Amniotic stem cell (primary cell): Measurements from ENCODE around the gene ABLIM3.

ENCODE experiments used
- DNase-seq: peaks from one replicate; lab custom pipeline; 2025; lab: John Stamatoyannopoulos, UW

ABLIM3 gene

DNA sequence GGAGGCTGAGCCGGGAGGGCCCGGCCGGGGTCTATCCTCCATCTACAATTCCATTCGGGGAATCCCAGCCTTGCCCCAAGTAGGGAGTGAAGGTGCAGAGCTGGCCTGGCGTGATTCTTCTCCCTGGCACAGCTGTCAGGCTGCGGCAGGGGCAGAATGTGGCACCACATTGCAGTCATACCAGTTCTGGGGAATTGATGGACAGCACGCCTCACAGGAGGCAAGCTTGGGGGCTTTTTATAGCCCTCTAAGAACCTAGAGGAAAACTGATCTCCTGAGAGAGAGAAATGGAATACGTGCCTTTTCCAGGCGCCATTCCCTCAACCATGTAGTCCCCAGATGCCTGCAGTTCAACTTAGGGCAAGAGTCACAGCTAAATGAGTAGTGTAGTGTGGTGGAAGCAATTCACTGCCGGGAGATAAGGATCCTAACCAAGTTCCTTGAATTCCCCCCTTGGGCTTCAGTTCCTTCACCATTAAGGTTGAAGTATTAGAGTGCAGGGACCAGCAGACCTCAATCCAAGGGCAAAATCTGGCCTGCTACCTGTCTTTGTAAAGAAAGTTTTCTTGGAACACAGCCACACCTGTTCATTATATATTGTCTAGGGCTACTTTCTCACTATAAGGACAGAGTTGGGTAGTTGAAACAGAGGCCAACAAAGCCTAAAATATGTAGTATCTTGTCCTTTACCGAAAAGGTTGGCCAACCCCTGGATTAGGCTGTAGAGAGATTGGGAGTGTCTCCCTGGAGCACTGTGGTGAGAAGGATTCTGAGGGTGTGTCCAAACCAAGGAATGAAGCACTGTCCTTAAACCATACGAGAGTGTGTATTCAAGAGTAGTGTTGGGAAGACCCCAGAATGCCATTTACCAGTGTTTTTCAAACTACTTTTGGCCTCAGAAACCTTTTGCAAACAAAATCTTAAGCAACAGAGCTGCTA, 141.0 kb downstream of the ABLIM3 start:
- DNase-seq: no peak

DNA sequence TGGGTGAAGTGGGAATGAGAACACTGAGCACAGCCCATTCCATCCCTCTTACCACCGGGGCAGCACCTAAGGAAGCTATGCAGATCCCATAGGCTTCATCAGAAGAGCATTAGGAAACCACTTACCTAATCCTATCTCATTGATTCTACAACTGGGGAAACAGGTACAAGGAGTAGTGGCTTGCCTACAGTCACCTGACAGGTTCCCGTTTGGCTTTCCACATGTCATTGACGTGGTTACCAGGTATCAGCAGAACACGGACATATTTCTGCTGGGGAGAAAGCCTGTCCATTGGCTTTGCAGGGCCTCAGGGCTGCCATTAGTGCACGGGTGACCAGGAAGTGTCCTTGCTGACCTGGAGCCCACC, 141.7 kb downstream of the ABLIM3 start:
- no peak for DNase-seq

DNA sequence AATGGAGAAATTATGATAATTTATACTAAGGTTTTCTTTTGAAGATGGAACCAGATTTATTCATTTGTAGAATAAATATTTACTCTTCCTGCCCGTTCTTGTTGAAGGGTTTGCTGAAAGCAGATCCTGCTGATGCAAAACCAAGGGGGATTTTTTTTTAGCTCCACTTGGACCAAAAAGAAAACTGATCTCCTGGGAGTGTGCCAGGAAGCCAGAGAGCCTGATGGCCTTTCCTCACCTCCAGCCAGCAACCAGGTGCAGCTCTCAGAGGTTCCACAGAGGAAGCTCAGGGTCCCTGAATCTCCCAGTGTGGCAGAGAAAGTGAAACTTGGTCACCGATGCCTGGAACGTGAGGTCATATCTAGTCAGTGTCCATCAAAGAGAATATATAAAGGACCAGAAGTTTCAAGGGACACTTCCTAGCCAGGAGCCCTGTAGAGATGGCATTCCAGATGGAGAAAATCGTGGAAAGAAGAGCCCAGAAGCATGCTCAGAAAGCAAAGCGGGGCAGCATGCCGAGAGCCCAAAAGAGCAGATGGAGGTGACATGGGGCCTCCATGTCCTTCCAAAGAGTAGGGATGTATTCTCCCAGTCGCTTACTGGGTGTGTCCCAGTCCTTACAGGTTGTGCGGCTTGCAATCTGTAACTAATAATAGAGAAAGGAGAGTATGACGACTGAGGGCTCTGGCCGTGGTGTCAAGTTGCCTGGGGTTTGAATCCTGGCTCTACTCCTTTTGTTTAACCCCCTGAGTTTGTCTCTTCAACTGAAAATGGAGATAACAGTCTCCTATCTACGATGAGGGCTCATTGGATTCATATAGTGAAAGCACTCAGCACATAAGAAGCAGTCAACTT, 142.6 kb downstream of the ABLIM3 start:
- DNase-seq: no peak

DNA sequence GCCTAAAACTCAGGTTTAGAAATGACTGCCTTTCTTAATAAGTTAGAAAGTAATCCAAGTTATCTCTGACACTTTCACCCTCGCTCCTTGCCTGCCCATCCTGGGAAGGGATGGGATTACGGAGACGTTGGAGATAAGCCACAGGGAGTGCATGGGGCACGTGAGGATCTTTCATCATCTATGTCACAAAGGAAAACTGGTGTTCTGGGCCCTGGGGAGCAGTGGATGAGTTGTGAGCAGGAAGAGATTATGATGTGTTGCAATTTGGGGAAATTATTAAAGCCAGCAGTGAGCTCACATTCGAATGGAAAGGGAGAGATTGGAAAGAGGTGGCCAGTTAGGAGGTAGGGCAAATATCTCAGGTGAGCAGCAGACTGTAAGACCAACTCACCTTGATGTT, 143.2 kb downstream of the ABLIM3 start:
- no peak for DNase-seq

DNA sequence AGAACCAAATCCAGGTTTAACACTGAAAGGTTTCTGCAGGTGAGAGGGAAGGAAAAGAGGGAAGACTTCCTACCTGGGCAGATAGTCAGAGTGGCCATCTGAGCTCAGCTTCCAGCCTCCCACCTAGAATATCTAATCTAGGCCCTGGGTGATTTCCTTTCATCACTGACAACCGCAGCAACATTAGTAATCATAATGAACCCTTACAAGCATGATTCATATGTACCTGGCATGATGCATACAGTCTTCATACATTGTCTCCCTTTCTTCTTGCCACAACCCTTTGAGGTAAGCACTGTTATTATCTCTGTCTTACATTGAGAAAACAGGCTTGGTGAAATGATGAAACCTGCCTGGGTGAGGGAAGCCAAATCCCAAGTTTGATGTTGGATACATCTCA, 143.9 kb downstream of the ABLIM3 start:
- no peak for DNase-seq

DNA sequence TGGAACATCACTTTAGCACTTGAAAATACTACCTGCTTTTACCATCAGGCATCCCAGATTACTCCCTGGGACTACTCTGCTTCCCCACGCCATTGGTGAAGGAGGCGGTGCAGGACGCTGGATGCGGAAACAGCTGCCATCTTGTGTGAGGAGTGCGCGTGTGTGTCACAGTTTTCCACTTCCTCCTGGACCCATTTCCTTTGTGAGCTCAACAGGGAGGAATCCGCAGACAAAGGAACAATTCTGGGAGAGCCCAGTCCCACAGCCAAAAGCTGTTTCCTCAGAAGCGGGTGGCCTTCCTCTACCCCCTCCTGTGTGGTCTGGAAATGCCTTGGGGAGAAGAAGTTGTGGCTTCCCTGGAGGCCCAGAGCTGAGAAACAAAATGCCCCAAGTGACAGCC, 147.1 kb downstream of the ABLIM3 start:
- no peak for DNase-seq

DNA sequence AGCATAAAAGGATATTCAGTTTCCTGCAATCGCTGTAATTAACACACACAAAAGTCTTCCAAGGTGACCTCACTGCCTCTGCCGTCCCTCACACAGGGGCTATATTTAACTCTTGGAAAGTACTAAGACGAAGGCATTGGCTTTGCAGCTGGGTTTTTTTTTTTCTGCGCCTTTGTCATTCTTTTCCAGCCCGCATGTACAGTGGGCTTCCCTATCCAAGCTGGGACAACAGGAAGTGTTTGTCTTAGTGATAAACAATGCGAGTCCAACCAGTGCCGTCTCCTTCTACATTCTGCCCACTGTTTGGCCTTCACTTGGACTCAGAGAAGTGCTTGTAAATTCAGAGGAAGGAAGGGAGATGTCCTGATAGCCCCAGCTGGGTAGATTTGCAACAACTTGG, 148.0 kb downstream of the ABLIM3 start:
- DNase-seq: no peak

DNA sequence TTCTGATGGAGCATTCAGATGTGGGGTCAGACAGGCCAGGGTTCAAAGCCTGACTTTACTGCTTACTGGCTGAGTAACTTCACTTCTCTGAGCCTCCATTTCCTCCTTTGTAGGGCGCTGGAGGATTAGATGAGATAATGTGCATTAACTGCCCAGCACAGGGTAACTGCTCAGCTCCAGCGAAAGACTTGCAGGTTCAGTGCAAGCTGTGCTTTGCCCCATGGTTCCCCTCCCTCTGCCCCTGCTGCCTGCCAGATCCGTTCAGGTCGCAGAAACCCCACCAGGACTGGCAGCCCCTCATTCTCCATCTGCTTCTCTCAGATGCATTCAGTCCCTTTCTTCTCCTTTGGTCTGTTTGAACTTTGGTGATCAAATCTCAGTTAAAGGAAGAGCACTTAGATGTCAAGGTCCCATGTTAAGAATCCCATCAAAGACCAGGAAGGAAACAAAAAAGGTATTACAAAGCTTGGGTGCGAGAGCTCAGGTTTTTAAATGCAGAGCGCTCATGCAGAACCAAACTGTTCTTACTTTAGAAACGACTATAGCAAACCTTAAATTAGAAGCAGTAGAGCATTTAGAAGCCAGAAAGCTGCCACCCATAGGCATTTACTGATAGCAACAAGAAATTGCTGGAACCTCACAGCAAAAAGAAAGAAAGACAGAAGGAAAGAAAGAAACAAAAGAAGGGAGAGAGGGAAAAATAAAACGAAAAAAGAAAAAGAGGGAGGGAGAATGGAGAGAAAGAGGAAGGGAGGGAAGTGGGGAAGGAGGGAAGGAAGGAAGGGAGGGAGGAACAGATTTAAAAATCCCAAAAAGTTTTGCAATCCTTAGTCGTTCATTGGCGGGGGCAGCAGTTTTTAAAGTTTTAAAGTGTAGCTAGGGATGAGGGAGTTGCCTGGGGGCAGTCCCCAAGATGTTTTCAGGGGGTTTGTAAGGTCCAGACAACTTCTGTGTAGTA, 153.9 kb downstream of the ABLIM3 start:
- no peak for DNase-seq

DNA sequence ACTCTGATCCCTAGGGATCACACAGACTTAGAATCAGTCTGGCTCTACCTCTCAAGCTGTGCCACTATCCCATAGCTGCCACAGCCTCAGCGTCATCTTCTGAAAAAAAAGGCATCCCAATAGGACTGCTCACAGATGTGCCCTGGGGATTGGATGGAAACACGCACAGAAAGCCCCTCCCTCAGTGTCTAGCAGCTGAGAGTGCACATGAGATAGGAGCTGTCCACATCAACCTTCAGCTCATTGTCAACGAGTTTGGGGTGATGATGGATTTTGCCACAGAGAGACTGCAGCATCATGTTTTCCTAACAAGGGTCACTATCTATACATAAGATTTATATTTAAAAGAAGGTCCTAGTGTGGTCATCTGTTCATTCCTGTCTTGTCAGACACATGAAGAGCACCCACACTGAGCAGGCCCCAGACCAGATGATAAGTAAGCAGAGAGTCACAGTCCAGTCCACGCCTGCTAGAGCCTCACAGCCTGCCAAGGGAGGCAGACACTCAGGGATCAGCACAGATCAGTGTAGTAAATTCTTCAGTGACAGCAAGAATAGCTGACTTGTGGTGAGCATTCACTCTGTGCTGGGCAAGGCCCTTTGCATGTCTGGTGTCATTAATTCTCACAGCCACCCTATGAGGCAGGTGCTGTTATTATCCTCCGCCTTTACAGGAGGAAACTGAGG, 156.2 kb downstream of the ABLIM3 start:
- no peak for DNase-seq

DNA sequence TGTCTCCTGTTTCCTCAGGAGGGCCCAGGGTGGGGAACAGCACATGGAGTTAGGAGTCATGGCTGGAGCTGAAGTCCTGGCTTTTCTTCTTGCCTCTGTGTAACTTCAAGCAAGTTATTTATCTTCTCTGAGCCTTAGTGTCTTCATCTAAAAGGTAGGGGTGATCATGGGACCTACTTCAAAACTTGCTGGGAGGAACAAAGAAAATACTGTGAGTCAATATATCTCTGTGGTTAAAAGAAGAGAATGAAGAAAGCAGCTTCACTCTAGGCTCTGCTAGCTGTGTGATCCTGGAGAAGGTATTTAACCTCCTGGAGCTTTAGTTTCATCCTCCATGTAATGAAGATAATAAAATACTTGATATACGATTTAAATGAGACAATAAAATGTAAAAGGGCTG, 156.9 kb downstream of the ABLIM3 start:
- no peak for DNase-seq

DNA sequence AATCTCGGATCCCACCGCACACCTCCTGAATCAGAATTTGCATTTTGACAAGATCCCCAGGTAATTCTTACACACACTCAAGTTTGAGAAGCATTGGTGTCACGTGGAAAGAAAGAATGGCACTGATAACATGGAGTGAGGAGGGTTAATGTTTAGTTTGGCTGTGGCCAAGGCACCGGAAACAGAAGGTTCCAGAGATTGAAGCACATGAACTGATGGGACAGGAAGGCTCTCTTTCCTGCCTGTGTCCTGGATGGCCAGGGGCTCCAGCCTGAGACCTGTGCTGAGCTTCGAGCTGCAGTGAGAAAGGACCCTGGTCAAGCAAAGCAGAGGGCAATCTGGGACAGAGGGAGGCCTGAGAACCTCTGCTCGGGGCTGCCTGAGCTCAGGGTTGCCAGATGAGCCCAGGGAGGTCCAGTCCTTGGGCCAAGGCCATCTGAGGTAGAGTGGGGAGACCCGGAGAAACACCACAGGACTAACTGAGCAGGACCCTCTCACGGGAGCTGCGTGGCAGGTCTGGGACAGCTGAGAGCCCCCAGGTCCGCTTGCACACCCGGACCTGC, 157.6 kb downstream of the ABLIM3 start:
- DNase-seq: no peak

DNA sequence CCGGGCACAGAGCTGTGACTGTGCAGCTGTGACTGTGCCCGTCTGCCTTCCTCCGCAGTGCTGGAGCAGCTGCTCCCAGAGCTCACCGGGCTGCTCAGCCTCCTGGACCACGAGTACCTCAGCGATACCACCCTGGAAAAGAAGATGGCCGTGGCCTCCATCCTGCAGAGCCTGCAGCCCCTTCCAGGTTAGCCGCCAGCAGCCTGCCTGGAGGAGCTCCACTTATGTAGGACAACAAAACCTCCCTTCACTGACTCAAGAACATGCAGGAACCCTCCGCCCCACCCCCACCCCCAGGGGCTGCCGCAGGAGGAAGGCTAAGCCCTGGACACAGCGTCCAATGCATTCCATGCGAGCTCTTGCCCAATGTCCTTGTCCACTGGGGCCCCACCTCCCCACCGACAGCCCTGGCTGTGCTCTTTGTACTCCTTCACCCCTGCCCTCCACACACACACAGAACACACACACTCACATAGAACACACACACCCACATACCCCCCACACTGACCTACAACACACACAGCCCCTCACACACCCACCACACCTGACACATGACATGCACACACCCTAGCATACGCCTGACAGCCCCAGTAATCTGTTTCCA, 158.3 kb downstream of the ABLIM3 start:
- DNase-seq: no peak

DNA sequence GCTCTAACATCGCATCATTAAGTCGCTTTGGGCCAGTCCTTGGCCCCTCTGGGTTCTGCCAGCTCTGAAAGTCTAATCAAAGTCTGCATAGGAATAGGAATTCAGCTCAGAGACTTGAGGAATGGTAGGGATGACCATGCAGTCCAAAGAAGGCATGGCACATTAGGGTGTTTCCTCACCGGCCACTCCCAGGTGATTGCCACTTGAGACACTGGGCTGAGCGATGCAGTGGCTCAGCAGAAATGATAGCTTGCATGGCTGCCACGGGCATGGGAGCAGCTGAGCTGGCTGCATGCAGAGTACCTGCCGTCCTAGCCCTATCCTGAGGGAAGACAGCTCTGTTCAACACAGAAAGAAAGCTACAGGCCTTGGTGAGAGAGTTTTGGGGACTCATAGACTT, 159.1 kb downstream of the ABLIM3 start:
- no peak for DNase-seq

DNA sequence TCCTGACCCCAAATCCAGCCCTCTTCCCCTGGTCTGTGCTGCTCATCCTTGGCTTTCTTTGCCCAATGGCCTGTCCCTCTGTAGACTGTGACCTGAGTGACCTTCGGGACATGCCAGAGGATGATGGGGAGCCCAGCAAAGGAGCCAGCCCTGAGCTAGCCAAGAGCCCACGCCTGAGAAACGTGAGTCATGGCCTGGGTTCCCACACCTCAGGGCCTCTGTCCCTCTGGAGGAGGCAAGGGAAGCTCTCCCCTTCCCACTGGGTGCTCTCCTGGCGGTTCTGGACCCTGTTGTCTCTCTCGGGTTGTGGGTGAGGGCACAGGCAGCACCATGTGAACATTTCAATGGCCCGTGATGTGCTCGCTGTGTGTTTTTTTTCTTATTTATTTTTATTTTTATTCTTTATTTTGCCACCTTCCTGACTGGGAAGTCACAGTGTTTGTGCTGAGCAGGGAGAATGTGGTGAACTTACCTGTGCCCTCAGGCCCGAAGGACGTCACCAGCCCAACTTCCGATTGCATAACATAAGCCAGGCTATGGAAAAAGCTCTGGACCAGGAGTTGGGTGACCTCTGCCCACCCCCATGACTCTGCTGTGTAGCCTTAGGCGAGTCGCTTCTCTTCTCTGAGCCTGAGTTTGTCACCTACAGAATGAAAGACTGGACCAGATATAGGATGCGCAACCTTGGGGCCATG, 159.9 kb downstream of the ABLIM3 start:
- DNase-seq: no peak

DNA sequence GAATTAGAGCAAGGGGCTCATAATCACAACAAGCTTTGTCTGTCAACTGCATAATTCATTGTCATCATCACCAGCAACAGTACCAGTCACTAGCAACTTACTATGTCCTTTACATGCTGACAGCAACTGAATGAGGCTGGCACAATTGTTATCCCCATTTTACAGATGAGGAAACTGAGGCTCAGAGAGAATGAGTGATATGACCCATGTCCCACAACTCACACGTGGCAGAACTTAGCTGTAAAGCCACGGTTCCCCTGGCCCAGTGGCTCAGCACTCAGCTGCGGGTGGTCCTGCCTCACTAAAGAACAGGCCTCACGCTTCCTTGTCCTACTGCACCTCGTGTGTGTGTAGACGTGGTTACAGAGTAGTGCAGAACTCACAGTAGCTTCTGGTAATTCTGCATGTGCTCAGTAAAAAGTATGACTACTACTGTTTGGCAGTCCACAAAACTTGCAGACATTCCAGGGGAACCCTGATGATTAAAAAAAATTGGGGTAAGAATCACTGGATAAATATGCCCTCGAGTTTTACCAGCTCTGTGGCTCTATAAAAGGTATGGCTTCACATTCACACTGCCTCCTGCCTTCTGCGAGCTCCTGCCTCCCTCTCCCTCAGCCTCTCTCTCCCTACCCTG, 160.6 kb downstream of the ABLIM3 start:
- no peak for DNase-seq

DNA sequence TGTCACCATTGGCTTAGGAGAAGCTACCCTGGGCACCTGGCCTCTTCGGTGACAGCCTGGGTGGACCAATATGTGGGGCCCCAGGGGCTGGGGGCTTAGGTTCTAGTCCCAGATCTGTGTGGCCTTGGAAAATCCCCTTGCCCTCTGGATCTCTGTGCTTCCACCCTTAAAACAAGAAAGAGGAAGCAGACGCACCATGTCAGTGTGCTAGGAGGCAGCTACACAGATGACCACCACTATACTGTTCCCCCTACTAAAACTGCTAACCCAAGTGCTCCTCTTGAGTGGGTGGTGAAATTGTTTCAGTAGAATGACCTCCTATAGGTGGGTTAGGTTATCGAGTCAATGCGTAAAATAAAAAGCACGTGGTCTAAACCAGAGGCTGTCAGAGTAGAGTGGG, 161.3 kb downstream of the ABLIM3 start:
- DNase-seq: no peak

DNA sequence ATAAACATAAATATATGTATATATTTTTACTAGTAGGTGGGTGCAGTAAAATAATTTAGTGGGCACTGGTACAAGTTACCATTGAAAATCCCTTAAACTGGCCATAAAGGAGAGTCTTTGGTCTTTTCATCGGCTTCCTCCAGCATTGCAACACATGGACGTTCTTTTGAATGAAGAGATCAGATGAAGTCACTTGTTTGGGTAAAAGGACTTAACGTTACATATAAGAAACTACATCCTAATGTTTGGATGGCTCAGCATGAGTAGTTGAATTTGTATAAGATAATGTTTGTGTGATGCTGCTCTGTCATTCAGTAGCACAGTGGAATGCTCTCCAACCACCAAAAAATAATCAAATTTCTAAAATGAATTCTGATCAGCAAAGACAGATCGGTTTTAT, 161.9 kb downstream of the ABLIM3 start:
- no peak for DNase-seq

DNA sequence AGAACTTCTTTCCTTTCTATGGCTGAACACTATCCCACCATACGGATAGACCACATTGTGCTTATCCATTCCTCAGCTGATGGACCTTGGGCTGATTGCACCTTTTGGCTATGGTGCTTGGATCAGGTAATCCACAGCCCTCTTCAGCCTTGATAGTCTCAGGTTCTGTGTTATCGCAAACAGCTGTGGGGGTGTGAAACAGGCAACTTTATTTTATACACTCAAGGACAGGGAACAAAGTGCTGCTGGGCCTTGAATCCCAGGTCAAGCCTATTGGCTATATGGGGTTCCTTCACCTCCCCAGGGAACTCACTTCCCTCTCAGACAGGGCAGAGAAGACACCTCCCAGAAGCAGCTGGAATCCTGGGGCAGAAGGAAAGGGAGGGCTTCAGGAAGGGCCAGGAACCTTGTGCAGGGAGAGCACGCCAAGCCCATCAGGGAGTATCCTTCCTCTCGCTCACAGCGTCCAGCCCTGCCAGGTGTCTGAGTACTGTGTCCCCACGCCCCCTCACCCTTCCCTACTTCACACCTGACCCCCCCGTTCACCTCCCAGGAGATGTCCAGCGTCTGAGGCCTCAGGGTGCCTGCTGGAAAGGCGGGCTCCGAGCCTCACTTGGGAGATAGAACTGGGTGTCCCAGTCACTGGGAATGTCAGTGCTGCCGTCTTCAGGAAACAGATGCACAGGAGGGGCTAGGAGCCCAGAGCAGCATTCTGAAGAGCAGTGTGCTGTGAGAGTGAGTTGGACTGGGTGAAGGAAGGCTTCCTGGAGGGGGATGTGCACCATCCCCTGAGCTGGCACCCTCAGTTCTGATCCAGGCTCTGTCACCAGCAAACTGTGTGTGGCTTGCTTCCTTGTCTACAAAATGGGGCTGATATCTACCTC, 163.1 kb downstream of the ABLIM3 start:
- DNase-seq: no peak

DNA sequence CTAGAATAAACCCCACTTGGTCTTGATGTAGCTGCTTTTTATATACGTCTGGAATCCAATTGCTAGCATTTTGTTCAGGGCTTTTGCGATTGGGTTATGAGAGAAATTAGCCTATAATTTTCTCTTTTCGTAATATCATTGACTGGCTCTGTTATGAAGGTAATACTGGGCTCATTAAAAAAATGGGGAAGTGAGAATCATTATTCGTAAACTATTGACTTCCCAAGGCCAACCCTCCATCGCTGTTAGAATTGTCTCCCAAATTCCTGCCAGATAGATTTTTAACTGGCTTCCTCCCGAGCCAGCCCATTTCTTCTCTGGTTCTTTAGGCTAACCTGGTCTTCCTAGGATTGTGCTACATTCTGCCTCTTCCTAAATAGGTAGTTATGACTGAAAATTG, 168.1 kb downstream of the ABLIM3 start:
- no peak for DNase-seq
